NB4 (cell line): Measurements from ENCODE around the gene KIAA1328.

Experiments
- CTCF ChIP-seq: IDR thresholded peaks from one replicate; pipeline ENCODE4 v1.5.1; 2012; ENCODE audit warnings: low read depth, low read length
- MAX ChIP-seq: IDR thresholded peaks from 2 replicates; pipeline ENCODE4 v1.6.1; 2011; ENCODE audit warnings: low read depth, low read length
- MYC ChIP-seq: IDR thresholded peaks from 2 replicates; pipeline ENCODE4 v1.6.1; 2011; ENCODE audit warnings: low read depth, low read length
- POLR2A ChIP-seq: IDR thresholded peaks from 2 replicates; pipeline ENCODE4 v1.6.1; 2011; ENCODE audit warnings: mild to moderate bottlenecking; ENCODE audit not compliant: insufficient read length; ENCODE audit errors: extremely low read depth

- TF ChIP-seq CTCF (no peak), MAX (no peak), POLR2A (no peak), MYC (no peak)
Measured at GRCh38 chr18:36929601-36930000, 100.7 kb downstream of the KIAA1328 start.
